Coronary artery (tissue), 2 donors: ENCODE data around the gene LAMA3.

ENCODE experiments used
- DNase-seq: peaks from one replicate; pipeline ENCODE4 v3.0.0-alpha.2; 2017; ENCODE audit warnings: low spot score
- H3K27ac ChIP-seq, 2 donors: fragments of 200-600 bp; sonication (generic); one replicate each; pipeline ENCODE4 v1.5.1; 2016 to 2019
- H3K4me3 ChIP-seq: fragments of 200-600 bp; sonication (generic); 2 replicates; pipeline ENCODE4 v1.5.1; 2016; ENCODE audit warnings: mild to moderate bottlenecking, moderate library complexity
- TF ChIP-seq, protein P1 (sequence below): fragments of 200-600 bp; sonication (generic); IDR thresholded peaks from one replicate; pipeline ENCODE4 v1.5.1; 2019; ENCODE audit warnings: antibody characterized with exemption

The LAMA3 gene

GRCh38 chr18:23703987-23704384 is 14.7 kb downstream of the LAMA3 start:
- TF ChIP-seq, protein P1, sequence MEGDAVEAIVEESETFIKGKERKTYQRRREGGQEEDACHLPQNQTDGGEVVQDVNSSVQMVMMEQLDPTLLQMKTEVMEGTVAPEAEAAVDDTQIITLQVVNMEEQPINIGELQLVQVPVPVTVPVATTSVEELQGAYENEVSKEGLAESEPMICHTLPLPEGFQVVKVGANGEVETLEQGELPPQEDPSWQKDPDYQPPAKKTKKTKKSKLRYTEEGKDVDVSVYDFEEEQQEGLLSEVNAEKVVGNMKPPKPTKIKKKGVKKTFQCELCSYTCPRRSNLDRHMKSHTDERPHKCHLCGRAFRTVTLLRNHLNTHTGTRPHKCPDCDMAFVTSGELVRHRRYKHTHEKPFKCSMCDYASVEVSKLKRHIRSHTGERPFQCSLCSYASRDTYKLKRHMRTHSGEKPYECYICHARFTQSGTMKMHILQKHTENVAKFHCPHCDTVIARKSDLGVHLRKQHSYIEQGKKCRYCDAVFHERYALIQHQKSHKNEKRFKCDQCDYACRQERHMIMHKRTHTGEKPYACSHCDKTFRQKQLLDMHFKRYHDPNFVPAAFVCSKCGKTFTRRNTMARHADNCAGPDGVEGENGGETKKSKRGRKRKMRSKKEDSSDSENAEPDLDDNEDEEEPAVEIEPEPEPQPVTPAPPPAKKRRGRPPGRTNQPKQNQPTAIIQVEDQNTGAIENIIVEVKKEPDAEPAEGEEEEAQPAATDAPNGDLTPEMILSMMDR: no peak
- H3K4me3 ChIP-seq: no peak overlapping the region

DNA sequence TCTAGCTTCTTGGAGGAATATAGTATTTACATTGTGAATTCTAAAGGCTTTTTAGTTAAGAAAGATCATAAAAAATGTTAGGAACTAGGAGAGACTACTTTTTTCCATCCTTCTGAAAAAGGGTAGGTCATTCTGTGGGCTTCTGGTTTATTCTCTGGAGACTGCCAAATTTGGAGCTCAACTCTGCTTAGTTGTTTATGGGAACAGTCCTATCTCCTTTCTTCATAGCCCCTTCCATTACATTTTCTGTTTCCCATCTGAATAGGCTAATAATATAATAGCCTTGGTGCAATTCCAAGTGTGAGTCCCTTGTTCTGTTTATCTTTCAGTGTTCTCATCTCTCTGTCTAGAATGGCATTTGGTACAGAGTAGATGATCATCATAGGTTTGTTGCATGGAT is 15.6 kb downstream of the LAMA3 start:
- TF ChIP-seq, protein P1: no peak
- Histone ChIP-seq H3K27ac (peak overlapping the region in 1 of 2 donors; percentile 6), H3K4me3 (no peak overlapping the region)
- no peak for DNase-seq

More at GRCh38 chr18:23703987-23704384, 14.7 kb downstream of the LAMA3 start:
- peak; percentile 52 for DNase-seq
- peak overlapping the region in 1 of 2 donors; percentile 6 for H3K27ac ChIP-seq

DNA sequence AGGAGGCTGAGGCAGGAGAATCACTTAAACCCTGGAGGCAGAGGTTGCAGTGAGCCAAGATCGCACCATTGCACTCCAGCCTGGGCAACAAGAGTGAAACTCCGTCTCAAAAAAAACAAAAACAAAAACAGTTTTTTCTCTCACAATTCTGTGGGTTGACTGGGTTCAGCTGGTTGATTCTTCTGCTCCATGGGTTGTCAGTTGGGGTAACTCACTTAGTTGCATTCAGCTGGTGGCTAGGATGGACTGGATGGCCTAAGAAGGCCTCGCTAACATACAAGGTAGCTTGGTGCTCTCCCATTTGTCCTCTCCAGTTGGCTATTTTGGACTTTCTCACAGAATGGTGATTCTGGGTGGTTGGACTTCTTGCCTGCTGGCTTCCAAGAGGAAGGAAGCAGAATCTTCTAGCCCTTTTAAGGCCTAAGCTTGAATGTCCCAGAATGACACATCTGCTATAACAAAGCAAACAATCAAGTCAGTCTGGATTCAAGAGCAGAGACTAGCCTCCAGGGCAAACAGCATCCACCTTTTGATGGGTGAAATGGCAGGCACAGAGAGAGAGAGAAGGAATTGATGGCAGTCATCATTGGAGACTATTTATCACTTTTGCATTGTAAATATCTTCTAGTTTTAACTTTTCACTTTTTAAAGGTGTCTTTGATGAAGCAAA is 17.9 kb downstream of the LAMA3 start:
- DNase-seq: peak; percentile 9
- Histone ChIP-seq H3K27ac (no peak overlapping the region), H3K4me3 (no peak overlapping the region)
- TF ChIP-seq, protein P1: no peak

- DNase-seq: peak; percentile 21
- Histone ChIP-seq H3K27ac (no peak overlapping the region), H3K4me3 (no peak overlapping the region)
- TF ChIP-seq, protein P1: no peak
These were observed 20.8 kb downstream of the LAMA3 start for GRCh38 chr18:23710068-23710527.

DNA sequence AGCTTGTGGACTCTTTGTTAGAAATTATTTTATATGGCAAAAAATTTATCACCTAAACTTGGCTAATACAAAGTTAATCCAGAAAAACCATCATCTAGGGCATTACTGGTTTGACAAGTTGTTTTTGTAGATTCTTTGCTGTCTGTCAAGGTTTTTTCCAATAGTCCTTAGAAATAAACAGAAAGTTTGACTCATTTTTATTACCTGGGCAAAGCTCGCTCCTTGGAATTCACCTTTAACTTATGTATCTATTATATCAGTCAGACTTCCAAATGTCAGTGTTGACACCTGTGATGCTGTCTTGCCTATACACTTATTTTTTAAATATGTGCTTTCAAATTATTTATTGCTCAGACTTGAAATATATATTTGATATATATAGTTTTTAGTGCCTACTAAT is 21.7 kb downstream of the LAMA3 start:
- no peak overlapping the region for H3K27ac ChIP-seq
- no peak overlapping the region for H3K4me3 ChIP-seq
- no peak for DNase-seq
- TF ChIP-seq, protein P1: no peak

DNA sequence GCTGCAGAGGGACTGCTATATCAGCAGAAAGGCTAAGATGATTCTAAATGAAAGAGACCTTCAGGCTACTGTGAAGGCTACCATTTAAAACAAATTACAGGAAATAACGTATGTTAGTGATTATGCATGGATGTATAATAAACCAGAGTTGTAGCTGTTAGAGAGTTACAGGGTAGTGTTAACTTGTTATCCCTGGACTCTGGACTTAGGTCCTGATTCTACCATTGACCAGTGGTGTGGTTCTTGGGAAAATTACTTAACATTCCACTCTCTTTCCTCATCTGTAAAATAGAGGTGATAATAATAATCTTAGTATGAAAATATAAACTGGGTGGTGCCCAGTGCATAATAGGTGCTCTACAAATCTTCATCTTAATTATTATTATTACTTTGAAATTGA is 22.2 kb downstream of the LAMA3 start:
- no peak for DNase-seq
- no peak overlapping the region for H3K27ac ChIP-seq
- TF ChIP-seq, protein P1: no peak

GRCh38 chr18:23712445-23712844 is 23.2 kb downstream of the LAMA3 start:
- no peak for DNase-seq
- H3K27ac ChIP-seq: no peak overlapping the region
- TF ChIP-seq, protein P1: no peak
- H3K4me3 ChIP-seq: no peak overlapping the region

More for the DNA sequence above, 22.2 kb downstream of the LAMA3 start:
- no peak overlapping the region for H3K4me3 ChIP-seq
